HUDEP-2 (cell line): Measurements from ENCODE around the gene OTOG.

Source experiments
- DNase-seq, 76 experiments: peaks; one replicate each; lab custom pipeline; 2025; ENCODE audit not compliant: unreplicated experiment in 76 of 76; lab: John Stamatoyannopoulos, UW

OTOG gene

DNA sequence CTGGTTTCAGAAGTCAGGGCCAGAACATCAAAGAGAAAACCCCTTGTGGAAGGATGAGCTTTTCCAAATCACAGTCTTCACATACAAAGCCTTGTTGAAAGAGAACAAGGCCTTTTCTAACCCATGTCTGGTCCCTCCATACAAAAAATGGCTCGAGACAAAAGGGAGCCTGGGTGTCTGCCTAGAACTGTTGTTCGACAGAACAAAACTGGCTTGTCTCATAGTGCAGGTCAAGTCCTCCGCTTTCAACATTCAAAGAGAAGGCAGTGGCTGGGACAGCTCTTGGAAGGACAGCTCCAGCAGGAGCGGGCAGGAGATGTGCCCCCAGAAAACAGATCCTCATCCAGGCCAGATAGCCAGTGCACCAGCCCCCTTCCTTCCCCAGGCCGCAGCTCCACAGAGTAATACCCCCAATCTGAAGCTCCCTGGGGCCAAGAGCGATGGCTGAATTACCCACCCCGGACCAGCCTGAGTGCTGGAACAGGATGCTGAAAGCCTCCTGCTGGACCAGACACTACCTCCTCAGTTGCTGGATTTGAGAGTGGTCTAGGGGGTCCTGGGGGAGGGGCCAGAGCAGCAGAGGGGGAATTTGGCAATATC, 30.4 kb upstream of the OTOG start:
- DNase-seq: no peak

DNA sequence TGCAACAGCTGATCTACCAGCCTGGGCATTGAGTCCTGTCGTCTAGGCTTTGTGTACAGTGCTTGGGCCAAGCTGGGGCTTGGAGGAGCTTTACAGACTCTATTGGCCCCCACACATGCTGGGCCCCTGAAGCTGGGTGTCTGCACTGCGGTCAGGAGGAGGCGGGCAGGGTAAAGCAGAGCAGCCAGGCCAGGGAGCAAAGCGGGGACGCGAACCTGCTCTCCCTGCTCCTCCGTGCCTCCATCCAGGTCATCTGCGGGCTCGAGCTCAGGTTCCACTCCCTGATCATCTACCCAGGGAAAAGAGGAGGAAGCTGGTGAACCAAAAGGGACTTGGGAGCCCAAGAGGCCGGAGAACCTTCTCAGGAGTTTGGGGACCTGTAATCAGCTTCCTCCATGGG, 29.9 kb upstream of the OTOG start:
- no peak for DNase-seq

DNA sequence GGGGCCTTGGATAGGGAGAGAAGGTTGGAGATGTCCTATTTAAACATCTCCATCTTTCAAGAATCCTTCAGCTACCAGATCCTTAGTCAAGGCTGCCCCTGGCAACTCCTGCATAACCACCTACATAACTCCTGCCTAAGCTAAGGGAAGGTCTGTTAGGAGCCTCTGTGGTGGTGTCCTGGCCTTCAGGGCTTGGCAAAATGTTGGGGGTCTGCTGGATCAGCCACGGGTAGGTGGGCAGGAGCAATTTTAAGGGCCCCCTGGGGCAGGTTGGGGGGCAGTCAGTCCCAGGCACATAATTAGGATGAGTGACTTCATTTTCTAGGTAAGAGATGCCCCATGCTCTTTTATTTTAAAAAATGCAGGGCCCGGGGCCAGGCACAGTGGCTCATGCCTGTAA, 28.7 kb upstream of the OTOG start:
- DNase-seq: no peak

DNA sequence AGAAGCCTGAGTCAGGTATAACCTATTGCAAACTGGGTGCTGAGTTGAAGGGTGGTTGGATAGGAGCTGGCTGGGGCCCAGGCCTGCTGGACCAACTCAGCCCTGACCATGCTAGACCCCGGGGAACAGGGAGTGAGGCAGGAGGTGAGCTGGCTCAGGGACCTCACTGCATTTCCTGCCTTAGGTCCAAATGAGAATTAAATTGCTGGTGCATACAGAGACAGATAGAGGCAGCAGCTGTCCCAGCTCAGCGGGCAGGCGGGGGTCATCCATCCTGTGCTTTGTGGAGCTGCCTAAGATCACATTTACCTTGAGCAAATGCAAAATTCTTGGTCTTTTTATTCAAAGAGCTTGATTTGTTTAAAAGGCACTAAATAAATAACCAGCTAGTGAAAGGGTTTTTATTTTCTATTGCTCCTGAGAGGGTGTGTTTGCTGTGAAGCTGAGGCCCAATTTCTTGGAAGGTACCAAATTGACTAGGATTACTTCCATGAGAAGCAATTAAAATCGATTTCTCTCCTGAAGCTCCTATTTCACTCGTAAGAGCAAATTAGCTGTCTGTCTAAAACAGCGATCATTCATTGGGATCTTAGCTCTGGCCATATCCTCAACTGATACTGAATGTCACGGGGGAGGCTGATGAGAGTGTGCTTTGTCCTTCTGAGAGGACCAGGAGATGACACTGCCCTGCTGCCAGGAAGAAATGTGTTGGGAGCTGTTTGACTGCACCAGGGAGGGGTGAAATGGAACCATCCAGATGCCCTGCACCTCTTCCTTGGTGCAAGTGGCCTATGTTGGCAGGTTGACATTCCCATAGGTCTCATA, 27.8 kb upstream of the OTOG start:
- no peak for DNase-seq

DNA sequence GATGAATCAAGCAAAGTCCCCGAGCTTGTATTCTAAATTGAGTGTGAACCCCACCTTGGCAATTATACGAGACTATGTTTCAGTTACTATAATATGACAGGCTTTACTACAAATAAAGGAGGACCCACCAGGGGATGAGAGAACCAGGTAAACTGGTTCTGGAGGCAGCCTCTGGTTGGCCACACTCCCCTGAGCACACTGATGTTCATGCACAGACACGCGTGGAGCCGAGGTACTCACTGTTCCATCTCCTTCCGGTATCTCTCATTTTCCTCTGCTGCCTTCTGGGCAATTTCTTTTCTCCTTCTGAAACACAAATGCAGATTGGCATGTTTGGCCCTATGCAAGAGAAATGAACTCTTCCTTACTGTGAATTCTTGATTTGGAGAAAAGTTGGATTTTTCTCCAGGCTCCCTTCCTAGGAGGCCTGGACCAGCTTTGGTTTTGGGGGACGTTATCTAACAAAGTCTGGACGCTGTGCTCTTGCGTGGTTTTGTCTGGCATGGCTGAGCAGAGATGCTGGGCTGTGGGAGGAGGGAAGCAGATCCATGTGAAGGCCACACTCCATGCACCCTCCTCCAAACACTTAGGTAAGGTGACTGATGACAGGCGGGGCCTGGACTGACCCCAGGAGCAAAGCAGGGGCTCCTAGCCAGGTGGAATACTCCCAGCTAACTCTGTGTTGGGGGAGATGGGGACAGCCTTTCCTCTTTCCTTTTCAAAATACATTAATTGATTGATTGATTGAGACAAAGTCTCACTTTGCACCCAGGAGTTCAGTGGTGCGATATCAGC, 25.8 kb upstream of the OTOG start:
- DNase-seq: no peak

DNA sequence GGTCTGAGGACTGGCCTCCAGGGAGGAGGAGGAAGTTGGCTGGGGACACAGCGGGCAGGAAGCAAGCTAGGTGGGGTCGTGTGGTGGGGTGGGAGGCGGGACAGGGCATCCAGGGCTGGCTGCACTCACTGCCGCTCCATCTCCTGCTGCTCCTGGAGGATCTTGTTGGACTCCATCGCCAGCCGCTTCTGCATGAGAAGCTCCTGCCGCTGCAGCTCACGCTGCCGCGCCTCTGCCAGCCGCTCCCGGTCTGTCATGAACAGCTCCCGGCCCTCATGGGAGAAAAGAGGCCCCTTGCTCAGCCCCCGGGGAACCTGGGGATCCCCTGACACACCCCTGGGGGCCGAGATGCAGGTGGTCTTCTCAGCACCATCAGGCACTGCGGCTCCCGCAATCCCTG, 24.4 kb upstream of the OTOG start:
- no peak for DNase-seq

DNA sequence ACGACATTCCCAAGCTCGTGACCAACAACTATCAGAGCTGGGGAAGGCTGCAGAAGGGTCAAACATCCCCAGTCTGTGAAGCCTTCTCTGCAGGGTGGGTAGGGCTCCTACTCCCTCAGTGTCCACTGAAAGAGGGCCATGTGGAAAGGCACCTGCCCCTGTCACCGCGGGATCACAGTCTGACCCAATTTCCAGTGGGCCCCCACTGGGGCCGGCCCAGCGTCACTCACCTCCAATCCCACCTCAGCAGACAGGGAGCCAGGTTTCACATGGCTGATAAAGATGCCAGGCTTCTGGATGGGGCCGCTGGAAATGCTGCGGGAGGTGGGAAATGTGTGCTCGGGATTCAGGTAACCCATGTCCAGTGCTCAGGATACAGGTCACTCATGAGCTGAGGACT, 22.8 kb upstream of the OTOG start:
- DNase-seq: no peak

DNA sequence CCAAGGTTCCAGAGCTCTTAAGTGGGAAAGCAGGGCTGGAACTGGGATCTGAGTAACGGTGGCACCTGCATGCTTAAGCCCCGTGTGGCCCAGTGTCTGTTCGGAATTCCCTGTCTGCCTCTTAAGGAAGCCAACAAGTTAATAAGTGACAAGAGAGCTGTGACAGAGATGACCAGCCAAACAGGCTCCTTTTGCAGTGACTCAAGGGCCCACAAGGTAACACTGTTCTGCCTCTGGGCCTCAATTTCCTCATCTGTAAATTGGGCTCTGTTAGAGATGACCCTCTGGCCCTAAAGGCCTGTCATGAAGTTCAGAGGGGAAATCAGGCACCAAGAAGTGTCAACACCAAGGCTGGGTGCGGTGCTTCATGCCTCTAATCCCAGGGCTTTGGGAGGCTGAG, 21.5 kb upstream of the OTOG start:
- DNase-seq: no peak

DNA sequence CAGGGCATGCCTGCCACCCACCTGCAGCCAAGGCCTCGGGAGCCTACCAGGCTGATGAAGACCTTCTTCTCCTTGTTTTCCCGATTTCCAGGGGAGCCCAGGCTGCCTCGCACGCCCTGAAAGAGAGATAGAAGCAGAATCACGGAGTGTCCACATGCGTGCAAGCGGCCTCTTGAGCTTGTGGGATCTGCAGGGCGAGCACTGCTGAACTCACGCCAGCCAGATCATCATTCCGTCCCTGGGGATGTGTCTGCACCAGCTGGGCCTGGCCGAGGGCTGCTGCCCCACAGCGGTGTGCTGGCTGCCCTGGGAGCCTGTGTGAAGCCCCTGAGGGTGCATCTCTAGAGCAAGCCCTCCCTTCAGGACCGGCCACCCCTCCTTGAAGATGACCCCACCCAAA, 20.7 kb upstream of the OTOG start:
- no peak for DNase-seq

DNA sequence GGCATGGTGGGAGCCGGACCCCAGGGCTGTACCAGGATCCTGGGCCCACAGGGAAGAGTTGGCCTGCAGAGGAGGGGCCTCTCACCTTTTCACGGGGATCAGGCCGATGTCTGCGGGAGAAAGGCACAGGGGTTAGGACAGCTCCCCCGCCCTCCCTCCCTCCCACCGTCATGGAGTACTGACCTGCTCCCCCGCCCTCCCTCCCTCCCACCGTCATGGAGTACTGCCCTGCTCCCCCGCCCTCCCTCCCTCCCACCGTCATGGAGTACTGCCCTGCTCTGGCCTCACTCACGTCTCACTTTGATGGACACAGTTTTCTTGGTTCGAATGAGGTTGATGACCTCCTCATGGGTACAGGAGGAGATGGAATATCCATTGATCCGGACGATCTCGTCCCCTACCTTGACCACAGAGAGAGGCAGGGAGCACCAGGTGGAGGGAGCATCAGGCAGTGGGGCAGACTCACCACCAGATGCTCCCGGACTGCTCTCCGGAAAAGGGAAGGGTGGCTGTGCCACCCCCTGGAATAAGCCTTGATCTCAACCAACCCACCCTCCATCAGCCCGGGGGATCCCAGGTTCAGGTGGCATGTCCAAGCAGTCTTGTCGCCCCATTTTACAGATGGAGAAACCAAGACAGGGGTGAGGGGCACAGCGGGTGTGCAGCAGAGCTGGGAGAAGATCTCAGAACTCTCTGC, 20.0 kb upstream of the OTOG start:
- DNase-seq: no peak

DNA sequence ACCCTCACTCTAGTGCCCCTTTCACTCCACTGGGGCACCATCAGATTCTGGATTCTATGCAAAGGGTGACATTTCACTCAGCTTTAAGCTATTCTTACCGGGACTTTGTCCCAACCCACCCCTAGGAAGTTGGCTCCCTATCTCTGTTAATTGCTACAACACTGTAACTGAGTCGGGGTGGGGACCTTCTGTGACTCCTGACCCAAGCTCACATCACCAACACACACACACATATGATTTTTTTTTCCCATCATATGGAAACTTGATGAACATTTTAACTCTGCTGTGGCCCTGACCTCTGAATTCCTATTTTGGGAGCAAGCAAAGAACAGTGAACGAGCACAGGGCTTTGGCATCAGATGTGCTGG, 19.4 kb upstream of the OTOG start:
- DNase-seq: no peak

DNA sequence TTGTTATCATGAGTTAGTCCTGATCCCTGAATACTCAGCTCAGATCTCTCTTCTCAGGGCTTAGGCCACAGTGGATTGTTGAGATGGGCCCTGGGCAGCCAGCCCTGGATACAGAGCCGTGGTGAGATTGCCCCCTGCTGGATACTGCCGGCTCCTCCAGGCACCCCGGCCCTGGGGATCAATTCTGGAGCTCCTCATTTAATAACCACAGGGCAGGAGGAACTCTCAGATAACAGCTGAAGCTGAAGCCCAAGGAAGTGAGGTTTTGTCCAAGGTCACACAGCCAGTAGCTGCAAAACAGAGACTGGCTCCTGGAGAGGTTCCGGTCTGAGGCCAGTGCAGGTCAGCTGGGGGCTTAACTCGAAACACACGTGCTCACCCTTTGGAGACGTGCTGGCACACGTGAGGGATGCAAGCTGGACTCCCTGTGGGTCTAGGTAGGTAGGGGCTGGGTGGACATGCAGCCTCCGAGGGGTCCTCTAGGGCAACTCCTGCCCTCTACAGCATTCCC, 18.8 kb upstream of the OTOG start:
- DNase-seq: peak in 48 of 76 experiments; percentile 1 to 71 (median 30)

DNA sequence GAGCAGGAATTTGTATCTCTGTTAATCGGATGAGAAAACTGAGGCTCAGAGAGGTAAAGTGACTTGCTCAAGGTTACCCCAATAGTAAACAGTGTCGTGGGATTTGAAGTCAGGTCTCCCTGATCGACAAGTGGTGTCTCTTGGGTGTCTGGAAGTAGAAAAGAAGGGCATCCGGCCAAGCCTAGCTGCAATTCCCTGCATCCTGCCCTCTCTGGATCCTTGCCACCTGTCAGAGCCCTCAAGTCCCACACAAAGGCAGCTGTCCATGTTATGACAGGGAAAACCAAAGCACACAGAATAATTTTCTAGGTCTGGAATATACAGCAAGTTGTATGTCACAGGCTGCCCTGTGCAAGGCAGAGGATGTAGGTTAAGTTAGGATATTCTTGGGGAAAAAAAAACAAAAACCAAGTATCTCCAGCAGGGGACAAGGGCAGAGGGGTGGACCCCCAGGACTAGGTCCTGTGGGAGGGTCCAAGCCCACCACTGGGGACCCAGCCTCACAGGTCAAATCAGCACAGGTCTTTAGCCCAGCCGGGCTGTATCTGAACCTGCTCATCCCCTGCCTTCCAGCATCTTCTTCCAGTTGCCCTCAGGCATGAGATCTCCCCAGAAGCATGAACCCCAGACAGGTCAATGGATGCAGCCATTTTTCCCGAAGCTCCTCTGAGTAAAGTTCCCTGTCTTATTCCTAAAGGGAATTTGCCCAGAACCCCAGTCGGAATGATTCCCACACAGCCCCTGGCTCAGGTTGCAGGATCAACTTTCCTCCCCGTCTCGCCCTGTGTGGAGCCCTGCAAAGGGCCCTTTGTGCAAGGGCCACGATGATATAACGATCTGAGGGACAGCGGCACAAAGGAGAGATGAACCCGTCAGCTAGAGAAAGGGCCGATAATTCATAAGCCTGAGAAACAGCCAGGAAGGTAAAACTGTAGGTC, 17.9 kb upstream of the OTOG start:
- DNase-seq: no peak

DNA sequence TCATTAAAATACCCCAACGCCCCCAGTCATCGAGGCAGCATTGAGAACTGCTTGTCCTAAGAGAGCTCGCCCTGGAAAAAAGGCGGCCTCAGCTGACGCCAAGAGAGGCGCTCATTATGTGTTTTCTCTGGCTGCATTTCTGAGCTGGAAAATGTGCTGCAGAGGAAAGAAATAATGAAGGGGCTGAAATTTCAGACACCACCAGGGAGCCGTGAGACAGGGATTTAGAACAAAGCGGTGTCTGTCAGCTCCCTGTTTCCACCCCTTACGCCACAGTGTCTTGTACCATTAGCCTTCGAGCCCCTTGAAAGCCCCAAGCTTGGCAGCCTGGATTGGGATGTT, 17.2 kb upstream of the OTOG start:
- DNase-seq: no peak

DNA sequence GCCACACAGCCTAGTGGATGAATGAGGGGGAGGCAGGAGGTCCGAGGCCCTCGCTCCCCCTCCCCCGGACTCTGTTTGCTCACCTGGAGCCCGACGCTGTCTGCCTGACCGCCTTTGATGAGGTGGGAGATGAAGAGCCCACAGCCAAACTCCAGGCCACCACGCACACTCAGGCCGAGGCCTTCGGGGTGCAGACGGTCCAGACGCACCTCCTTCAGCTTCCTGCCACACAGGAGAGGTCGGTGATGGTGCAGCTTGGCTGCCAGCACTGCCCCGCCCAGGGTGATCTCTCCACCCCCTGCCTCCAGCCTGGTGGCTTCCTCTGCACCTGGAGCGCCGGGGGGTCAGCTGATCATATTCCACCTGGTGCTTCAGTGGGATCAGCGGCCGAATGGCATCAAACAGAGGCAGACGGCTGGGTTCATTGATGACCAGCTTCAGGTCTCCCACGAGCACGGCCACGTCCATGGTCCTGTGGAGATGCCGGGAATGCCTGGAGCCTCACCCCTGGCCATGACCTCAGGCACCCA, 15.9 kb upstream of the OTOG start:
- DNase-seq: no peak

DNA sequence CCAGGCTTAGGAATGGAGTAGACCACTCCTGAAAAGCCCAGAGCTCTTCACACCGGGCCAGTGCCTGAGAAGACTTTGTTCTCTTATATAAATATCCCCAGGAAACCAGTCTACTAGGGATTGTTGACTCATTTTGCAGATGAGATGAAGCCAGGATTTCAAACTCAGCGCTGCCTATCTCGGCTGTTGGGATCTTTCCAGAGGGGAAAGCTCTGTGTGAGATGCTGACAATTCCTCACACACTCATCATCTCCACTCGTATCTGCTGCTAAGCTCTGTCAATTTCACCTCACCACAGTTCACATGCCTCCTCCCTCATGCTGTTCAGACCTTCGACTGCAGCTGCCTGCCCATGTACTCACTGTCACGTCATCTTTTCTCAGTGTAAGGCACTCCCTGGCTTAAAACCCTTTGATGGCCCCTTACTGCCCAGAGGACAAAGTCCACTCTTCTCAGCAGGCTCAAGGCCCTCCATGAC, 15.4 kb upstream of the OTOG start:
- DNase-seq: no peak

DNA sequence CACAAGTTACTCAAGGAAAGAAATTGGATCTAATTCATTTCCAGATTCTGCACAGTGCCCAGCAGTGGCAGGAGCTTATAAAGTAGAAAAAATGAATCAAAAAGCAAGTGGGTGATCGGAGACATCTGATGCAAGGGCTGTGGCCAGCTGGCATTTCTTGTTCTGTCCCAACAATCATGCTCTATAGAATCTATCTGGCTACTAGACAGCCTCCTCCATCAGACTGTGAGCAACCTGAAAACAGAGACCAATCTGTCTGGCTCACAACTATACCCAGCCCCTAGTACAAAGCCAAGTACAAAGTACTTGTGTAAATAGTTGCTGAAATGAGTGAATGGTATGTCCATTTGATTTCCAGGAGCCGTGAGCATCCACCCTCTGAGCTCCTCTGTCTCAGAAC, 14.3 kb upstream of the OTOG start:
- DNase-seq: no peak

DNA sequence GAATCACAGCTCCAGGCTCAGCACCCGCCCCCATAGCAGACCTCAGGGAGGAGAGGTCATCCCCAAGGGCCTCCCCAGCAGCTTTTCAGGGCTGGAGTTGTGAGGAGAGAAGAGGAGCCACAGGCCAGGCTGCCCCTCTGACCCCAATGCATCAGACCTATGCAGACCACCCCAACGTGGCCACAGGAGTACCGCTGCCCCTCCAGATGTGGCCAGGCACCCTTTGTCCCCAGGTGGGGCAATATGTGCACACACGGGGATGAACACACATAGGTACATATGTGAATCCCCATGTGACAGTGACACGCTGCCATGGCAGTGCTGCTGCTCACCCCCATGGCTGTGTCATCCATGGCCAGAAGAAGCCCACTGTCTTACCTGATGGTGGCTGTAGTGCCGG, 13.7 kb upstream of the OTOG start:
- no peak for DNase-seq

DNA sequence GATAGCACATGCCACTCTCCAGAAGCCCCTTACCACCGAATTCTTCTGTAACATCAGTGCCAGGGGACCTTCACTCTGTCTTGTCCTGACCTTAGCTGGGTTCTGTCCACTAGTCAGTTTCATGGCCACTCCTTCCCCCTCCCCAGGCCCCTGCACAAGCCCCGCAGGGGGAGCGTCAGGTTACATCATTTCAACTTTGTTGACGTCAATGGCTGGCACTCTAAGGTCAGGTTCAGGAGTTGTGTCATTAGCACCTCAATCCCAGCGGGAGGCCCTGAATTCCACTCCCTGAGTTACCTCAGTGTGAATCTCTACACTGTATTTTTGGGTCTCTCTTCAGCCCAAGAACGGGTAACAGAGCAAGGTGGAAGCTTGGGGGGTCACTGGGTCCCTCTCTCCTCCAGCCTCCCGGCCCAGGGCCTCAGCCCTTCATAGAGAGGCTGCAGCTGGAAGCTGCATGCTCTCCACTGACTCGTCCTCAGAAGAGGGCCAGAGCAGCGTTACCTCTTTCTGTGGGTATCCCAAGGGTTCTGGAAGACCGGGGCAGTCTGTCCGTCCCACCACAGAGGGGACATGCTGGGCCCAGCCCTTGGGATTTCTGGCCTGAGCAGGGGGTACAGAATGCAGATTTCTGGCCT, 13.2 kb upstream of the OTOG start:
- DNase-seq: no peak
